ELR (cell line): ENCODE results near the gene RAB6D.
"Not testable (repeated sequence)": the region's sequence is repeated elsewhere in the genome, so short reads cannot be mapped to it uniquely, and the experiment has no call there.

Experiments used
- DNase-seq: peaks from one replicate; pipeline ENCODE4 v3.0.0-alpha.2; 2015; ENCODE audit warnings: low read depth

RAB6D gene

GRCh38 chr2:131365452-131365851 is 1.5 kb upstream of the RAB6D start:
- DNase-seq: no peak

- not testable (repeated sequence) for DNase-seq
Measured at GRCh38 chr2:131363213-131363612, 755 bp downstream of the RAB6D start.

DNA sequence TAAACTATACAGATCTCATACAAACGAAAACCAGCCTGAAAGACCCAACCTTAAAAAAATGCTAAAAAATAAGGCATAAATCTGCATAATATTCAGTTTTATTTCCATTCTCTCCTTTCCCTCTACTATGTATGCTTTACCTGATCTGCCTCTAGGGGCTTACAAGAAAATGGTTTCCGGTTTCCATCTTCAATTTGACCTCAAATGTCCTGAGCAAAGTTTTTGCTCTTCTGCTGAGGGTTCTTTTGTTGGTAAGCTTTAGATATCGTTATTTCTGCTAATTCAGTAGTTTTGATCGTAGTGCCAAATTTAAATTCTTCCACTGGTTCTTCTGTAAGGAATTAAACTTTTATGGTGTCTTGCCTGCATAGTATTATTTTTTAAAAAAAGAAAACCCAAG is 2.2 kb downstream of the RAB6D start:
- not testable (repeated sequence) for DNase-seq

DNA sequence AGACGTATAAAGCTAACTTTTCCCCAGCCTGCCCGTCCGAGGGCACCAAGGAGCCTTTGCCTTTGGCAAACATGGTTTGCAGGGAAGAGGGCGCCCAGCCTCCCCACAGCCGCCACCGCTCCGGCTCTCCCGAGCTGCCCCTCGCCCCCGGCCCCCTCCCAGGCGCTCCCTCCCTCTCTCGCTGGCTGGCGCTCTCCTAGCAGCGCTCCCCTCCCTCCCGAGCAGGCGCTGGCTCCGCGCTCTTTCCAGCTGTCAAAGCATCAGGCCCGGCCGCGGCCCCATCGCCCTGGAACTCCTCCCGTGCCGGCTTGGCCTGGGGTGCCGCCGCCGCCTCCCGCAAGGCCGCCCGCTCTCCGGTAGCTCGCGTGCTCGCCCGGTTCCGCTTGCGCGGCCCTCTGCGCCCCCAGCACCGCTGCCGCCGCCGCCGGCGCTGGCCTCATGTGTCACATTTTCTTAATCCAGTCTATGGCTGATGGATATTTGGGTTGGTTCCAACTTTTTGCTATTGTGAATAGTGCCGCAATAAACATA is 10.7 kb downstream of the RAB6D start:
- not testable (repeated sequence) for DNase-seq

- DNase-seq: no peak
Measured at GRCh38 chr2:131349021-131349420, 14.9 kb downstream of the RAB6D start.

DNA sequence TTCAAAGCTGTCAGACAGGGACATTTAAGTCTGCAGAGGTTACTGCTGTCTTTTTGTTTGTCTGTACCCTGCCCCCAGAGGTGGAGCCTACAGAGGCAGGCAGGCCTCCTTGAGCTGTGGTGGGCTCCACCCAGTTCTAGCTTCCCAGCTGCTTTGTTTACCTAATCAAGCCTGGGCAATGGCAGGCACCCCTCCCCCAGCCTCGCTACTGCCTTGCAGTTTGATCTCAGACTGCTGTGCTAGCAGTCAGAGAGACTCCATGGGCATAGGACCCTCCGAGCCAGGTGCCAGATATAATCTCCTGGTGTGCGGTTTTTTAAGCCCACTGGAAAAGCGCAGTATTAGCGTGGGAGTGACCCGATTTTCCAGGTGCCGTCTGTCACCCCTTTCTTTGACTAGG is 16.9 kb downstream of the RAB6D start:
- not testable (repeated sequence) for DNase-seq

DNA sequence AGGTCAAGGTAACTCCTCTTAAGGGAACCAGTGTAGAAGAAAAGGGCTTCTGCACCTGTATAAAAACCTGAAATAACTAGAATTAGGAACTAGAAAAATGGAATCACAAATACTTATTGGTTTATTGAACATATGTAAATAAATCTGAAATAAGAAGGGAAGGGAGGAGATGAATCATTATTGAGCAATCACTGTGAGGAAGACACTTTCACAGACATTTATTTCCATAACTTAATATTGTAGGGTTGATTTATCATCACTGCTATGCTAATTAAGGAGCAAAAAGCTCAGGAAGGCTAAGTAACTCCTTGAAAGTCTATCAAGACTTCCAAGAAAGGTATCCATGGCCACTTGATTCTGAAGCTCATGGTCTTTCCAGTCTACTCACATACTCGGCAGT is 24.7 kb downstream of the RAB6D start:
- DNase-seq: not testable (repeated sequence)

GRCh38 chr2:131335319-131335718 is 28.6 kb downstream of the RAB6D start:
- peak; percentile 51 for DNase-seq

GRCh38 chr2:131332709-131333108 is 31.3 kb downstream of the RAB6D start:
- not testable (repeated sequence) for DNase-seq

GRCh38 chr2:131331000-131331399 is 33.0 kb downstream of the RAB6D start:
- DNase-seq: not testable (repeated sequence)

DNA sequence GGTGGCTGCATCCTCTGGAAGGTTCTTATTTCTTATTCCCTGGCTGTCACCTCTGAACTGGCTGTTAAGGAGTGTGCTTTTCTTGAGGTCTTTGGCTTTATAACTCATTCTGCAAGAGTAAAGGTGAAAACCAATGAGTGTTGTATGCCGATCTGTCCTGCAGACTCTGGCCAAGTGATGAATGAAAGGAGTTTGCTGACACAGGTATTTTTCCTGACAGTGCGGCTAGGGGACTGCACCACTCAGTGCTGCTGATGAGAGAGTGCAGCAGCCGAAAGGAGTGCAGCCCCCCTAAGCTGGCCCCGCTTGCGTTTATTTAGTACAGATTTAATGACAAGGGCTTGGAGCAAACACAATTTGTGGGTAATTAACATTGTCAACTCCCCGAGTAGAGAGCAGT is 41.8 kb downstream of the RAB6D start:
- DNase-seq: no peak

- DNase-seq: not testable (repeated sequence)
Measured at GRCh38 chr2:131321344-131321743, 42.6 kb downstream of the RAB6D start.

- DNase-seq: not testable (repeated sequence)
Measured at GRCh38 chr2:131311001-131311400, 53.0 kb downstream of the RAB6D start.
